Measurements from ENCODE around the gene INPP5A.
"Not testable (repeated sequence)": the region's sequence is repeated elsewhere in the genome, so short reads cannot be mapped to it uniquely, and the experiment has no call there.

INPP5A gene

GRCh38 chr10:132572946-132573345 is 35.4 kb downstream of the INPP5A start:
- H3K4me3 ChIP-seq = not testable (repeated sequence)
- peak overlapping the region in 1 of 21 experiments; percentile 26 for H3K27ac ChIP-seq

GRCh38 chr10:132574288-132574687 is 36.7 kb downstream of the INPP5A start:
- no peak overlapping the region for H3K27ac ChIP-seq
- no peak overlapping the region for H3K4me3 ChIP-seq

GRCh38 chr10:132574783-132575319 is 37.3 kb downstream of the INPP5A start:
- peak overlapping the region in 1 of 21 experiments; percentile 51 for H3K27ac ChIP-seq
- no peak overlapping the region for H3K4me3 ChIP-seq

- Histone ChIP-seq H3K27ac (peak overlapping the region in 1 of 21 experiments; percentile 51), H3K4me3 (no peak overlapping the region)
Measured at GRCh38 chr10:132575320-132576201, 38.0 kb downstream of the INPP5A start.

- H3K27ac ChIP-seq = no peak overlapping the region
Measured at GRCh38 chr10:132576671-132577349, 39.2 kb downstream of the INPP5A start.

GRCh38 chr10:132577350-132578003 is 39.9 kb downstream of the INPP5A start:
- H3K27ac ChIP-seq = no peak overlapping the region
- H3K4me3 ChIP-seq = no peak overlapping the region

More at GRCh38 chr10:132576671-132577349, 39.2 kb downstream of the INPP5A start:
- H3K4me3 ChIP-seq = no peak overlapping the region

- Histone ChIP-seq H3K27ac (no peak overlapping the region), H3K4me3 (no peak overlapping the region)
Measured at GRCh38 chr10:132578287-132578951, 40.8 kb downstream of the INPP5A start.

- H3K27ac ChIP-seq = no peak overlapping the region
- H3K4me3 ChIP-seq = no peak overlapping the region
Measured at GRCh38 chr10:132579027-132579859, 41.7 kb downstream of the INPP5A start.

- Histone ChIP-seq H3K4me3 (no peak overlapping the region), H3K27ac (no peak overlapping the region)
Measured at GRCh38 chr10:132580143-132580542, 42.6 kb downstream of the INPP5A start.

- no peak overlapping the region for H3K27ac ChIP-seq
- no peak overlapping the region for H3K4me3 ChIP-seq
Measured at GRCh38 chr10:132580617-132581016, 43.0 kb downstream of the INPP5A start.

- Histone ChIP-seq H3K4me3 (no peak overlapping the region), H3K27ac (no peak overlapping the region)
Measured at GRCh38 chr10:132582137-132582536, 44.5 kb downstream of the INPP5A start.

GRCh38 chr10:132582771-132583170 is 45.2 kb downstream of the INPP5A start:
- Histone ChIP-seq H3K27ac (no peak overlapping the region), H3K4me3 (no peak overlapping the region)

GRCh38 chr10:132583456-132583855 is 45.9 kb downstream of the INPP5A start:
- Histone ChIP-seq H3K4me3 (no peak overlapping the region), H3K27ac (no peak overlapping the region)

- H3K27ac ChIP-seq = no peak overlapping the region
- H3K4me3 ChIP-seq = no peak overlapping the region
Measured at GRCh38 chr10:132584081-132584480, 46.5 kb downstream of the INPP5A start.

GRCh38 chr10:132585732-132586722 is 48.4 kb downstream of the INPP5A start:
- no peak overlapping the region for H3K4me3 ChIP-seq
- no peak overlapping the region for H3K27ac ChIP-seq

- Histone ChIP-seq H3K4me3 (no peak overlapping the region), H3K27ac (no peak overlapping the region)
Measured at GRCh38 chr10:132586739-132587138, 49.2 kb downstream of the INPP5A start.

GRCh38 chr10:132587175-132587574 is 49.6 kb downstream of the INPP5A start:
- Histone ChIP-seq H3K27ac (peak overlapping the region in 3 of 21 experiments; percentile 21 to 62 (median 39)), H3K4me3 (no peak overlapping the region)

All from skin epidermis (tissue), 12 donors.